RWPE2 (cell line): ENCODE data around the gene CBX4.

Experiments
- ATAC-seq: fragments of 200-7000 bp; cut with Tn5 transposase; 3 replicates; pipeline ENCODE4 v1.9.1; 2021; ENCODE audit warnings: low read depth
- DNase-seq: peaks from one replicate; pipeline ENCODE4 v3.0.0-alpha.2; 2020; ENCODE audit warnings: low spot score
- H3K27ac ChIP-seq: fragments of 450-650 bp; 2 replicates; pipeline ENCODE4 v1.5.1; 2017; ENCODE audit warnings: mild to moderate bottlenecking; ENCODE audit not compliant: poor library complexity, severe bottlenecking
- H3K27me3 ChIP-seq: fragments of 250-450 bp; sonication (Bioruptor Pico); 2 replicates; pipeline ENCODE4 v1.5.1; 2021; ENCODE audit warnings: mild to moderate bottlenecking, moderate library complexity; ENCODE audit not compliant: insufficient read depth, poor library complexity, severe bottlenecking
- H3K36me3 ChIP-seq: fragments of 250-450 bp; sonication (Bioruptor Pico); 2 replicates; pipeline ENCODE4 v1.5.1; 2020; ENCODE audit warnings: low read depth, mild to moderate bottlenecking, moderate library complexity
- H3K4me1 ChIP-seq: fragments of 250-450 bp; sonication (Bioruptor Pico); 2 replicates; pipeline ENCODE4 v1.5.1; 2021; ENCODE audit warnings: mild to moderate bottlenecking, moderate library complexity; ENCODE audit not compliant: insufficient read depth, poor library complexity, severe bottlenecking
- H3K4me3 ChIP-seq: fragments of 250-450 bp; sonication (Bioruptor Pico); 2 replicates; pipeline ENCODE4 v1.5.1; 2021; ENCODE audit warnings: mild to moderate bottlenecking, moderate library complexity; ENCODE audit not compliant: severe bottlenecking
- H3K9me3 ChIP-seq: fragments of 250-450 bp; sonication (Bioruptor Pico); 2 replicates; pipeline ENCODE4 v1.5.1; 2021; ENCODE audit warnings: mild to moderate bottlenecking, moderate library complexity; ENCODE audit not compliant: severe bottlenecking
- TF ChIP-seq, protein P1 (sequence below): fragments of 450-650 bp; IDR thresholded peaks from one replicate; pipeline ENCODE4 v1.5.1; 2017; ENCODE audit warnings: mild to moderate bottlenecking, moderate library complexity; ENCODE audit not compliant: poor library complexity, severe bottlenecking

CBX4 gene

DNA sequence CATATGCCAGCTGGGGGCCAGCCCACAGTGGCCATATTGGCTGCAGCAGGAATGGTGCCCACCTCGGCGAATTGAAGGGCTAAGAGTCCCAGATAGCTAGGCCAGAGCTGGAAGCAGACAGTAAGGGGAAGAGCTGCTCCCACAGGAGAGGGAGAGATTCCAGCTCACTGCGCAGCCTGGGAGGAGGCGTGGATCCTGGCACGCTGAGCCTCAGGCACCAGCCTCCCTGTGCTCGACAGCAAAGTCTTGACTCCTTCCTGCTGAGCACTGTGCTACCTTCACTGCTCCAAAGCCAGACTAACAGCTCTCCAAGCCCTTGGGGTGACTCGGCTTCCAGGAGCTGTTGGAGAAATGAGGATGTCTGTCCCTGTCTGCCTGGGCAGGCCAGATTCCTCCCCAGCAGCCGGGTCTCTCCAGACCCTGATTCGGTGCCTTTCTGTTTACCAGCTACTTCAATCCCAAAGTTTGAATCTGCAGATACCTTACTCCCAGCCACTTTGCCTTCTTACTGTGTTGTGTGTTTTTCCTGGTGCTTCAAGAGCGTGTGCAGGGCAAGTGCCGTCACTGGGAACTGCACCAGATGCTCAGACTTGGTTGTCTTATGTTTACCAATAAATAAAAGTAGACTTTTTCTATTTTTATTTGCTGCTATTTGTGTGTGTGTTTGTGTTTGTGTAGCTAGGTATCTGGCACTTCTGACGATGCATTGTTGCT, 52.2 kb downstream of the CBX4 start:
- 0 out of 2 replicates have a peak, but pooled peaks cover 3% of the 10 kb centered on the region for H3K36me3 ChIP-seq
- no peaks in the 10 kb centered on the region for H3K4me1 ChIP-seq

DNA sequence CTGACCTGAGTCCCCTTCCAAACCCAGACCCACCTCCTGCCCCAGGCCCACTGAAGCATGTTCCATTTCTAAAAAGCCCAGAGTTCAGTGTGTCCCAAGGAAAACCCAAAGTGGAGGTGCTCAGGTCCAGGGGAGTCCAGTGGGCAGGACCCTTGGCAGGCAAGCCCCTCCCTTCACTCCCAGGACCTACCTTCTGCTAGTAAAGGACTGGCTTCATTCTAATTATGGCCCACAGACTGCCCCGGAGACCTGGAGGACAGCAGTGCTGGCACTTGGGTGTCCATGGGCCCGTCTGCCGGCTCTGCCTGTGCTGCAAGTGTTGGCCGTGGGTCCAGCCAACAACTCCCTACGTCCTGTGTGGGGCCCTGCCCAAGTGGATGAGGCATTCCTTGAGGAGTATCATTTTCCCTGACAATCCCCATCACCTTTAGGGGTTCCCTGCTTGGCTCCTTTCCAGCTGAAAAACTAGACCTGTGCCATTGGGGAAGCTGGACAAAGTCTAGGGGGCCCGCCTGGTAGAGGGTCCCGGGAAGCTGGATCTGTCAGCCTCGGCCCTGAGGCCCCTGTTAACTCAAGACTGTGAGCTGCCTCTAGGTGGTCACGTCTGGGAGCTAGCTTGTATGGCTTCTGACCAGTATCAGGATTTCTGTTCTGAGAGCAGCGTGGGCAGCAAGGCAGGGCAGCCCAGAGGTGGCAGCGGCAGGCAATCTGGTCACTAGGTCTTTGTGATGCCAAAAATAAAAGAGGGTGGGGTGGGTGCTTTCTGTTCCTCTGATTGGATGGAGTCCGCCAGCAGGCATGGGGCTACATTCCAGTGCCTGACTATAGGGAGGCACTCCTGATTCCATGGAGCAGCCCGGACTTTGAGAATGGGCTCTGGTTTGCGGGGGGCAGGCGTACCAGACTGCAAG, 53.1 kb downstream of the CBX4 start:
- H3K4me1 ChIP-seq: no peaks in the 10 kb centered on the region
- H3K27ac ChIP-seq: no peak overlapping the region
- ATAC-seq: no peak
- peaks cover 39% of the 10 kb centered on the region for H3K27me3 ChIP-seq
- TF ChIP-seq, protein P1, sequence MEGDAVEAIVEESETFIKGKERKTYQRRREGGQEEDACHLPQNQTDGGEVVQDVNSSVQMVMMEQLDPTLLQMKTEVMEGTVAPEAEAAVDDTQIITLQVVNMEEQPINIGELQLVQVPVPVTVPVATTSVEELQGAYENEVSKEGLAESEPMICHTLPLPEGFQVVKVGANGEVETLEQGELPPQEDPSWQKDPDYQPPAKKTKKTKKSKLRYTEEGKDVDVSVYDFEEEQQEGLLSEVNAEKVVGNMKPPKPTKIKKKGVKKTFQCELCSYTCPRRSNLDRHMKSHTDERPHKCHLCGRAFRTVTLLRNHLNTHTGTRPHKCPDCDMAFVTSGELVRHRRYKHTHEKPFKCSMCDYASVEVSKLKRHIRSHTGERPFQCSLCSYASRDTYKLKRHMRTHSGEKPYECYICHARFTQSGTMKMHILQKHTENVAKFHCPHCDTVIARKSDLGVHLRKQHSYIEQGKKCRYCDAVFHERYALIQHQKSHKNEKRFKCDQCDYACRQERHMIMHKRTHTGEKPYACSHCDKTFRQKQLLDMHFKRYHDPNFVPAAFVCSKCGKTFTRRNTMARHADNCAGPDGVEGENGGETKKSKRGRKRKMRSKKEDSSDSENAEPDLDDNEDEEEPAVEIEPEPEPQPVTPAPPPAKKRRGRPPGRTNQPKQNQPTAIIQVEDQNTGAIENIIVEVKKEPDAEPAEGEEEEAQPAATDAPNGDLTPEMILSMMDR: no peak
- DNase-seq: no peak
- H3K4me3 ChIP-seq: no peak overlapping the region
- H3K9me3 ChIP-seq: no peaks in the 10 kb centered on the region
- 0 out of 2 replicates have a peak, but pooled peaks cover 3% of the 10 kb centered on the region for H3K36me3 ChIP-seq

More for the DNA sequence above, 52.2 kb downstream of the CBX4 start:
- TF ChIP-seq, protein P1: no peak
- Histone ChIP-seq H3K27me3 (peaks cover 48% of the 10 kb centered on the region), H3K4me3 (no peak overlapping the region), H3K9me3 (no peaks in the 10 kb centered on the region), H3K27ac (no peak overlapping the region)
- DNase-seq (no peak), ATAC-seq (no peak)

DNA sequence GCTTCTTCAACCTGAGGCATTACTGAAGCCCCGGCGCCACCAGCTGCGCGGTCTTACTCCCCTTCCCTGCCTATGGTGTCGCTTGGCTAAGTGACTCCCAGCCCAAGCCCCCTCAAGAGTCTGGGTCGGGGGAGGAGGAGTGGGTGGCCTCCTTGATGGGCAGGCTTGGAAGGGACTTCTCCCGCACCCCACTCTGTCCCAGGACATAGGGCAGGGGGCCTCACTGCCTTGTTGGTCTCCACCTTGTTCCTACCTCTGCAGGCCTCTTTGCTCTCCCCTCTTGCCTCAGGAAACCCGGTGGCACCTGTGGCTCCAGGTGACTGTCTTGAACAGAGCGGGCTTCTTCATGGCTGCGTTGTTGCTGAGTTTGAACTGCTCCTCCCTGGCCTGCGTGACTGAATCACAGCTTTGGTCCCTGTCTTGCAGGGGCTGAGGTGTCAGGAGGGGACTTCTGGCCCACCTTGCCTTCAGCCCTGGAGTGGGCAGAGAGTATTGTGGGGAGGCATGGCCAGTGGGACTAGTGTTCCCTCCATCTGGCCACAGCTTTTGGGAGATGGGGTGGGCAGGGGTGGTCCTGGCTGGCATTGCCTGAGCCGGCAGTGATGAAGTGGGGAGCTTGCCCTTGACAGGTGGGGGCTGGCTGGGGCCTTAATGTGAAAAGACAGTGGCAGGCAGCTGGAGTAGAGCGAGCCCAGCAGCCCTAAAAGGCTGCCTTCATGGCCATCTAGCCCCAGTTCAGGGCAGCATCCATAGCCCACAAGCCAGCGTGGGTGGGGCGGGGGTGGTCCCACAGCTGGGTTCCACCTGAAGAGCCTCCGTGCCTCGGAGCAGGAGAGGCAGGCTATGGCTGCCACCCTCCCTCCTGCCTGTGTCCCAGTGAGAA, 54.0 kb downstream of the CBX4 start:
- TF ChIP-seq, protein P1: no peak
- Histone ChIP-seq H3K27ac (no peak overlapping the region), H3K27me3 (peaks cover 30% of the 10 kb centered on the region), H3K4me3 (no peak overlapping the region), H3K4me1 (no peaks in the 10 kb centered on the region), H3K9me3 (no peaks in the 10 kb centered on the region), H3K36me3 (peaks cover 3% of the 10 kb centered on the region; the same call in 1 of the 2 replicates)
- ATAC-seq: no peak
- DNase-seq: no peak

DNA sequence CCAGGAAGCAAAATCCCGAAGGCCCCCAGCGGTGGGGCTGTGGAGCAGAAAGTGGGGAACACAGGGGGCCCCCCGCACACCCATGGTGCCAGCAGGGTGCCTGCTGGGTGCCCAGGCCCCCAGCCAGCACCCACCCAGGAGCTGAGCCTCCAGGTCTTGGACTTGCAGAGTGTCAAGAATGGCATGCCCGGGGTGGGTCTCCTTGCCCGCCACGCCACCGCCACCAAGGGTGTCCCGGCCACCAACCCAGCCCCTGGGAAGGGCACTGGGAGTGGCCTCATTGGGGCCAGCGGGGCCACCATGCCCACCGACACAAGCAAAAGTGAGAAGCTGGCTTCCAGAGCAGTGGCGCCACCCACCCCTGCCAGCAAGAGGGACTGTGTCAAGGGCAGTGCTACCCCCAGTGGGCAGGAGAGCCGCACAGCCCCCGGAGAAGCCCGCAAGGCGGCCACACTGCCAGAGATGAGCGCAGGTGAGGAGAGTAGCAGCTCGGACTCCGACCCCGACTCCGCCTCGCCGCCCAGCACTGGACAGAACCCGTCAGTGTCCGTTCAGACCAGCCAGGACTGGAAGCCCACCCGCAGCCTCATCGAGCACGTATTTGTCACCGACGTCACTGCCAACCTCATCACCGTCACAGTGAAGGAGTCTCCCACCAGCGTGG, 54.8 kb downstream of the CBX4 start:
- DNase-seq (no peak), ATAC-seq (no peak)
- no peak overlapping the region for H3K4me3 ChIP-seq
- H3K9me3 ChIP-seq: no peaks in the 10 kb centered on the region
- peaks cover 22% of the 10 kb centered on the region for H3K27me3 ChIP-seq
- no peak overlapping the region for H3K27ac ChIP-seq
- H3K36me3 ChIP-seq: peaks cover 11% of the 10 kb centered on the region
- no peaks in the 10 kb centered on the region for H3K4me1 ChIP-seq
- TF ChIP-seq, protein P1: no peak
